ENCODE data around the gene STX3.

STX3 gene

DNA sequence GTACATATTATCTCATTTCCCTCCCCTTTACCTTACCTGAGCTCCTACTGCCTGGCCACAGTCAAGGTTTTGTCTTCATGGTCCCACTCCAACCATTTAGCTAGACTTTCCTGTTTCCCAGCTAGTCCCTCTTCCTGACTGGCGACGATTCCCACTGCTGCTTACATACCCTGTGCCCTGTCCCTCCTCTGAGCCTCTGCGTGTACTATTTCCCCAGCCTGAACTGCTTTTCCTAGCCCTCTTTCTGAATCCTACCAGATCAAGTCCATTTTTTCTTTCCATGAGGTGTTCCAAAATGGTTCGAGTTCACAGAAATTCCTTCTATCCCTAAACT is 32.0 kb downstream of the STX3 start:
- Histone ChIP-seq H3K4me3 (ENCODE audit: low read length) (no peak overlapping the region), H3K27ac (ENCODE audit: low read length) (no peak overlapping the region), H3K27me3 (ENCODE audit: control insufficient read depth, insufficient read depth, low read length) (no peaks in the 10 kb centered on the region), H3K4me1 (ENCODE audit: control insufficient read depth, insufficient read depth, low read length) (no peaks in the 10 kb centered on the region), H3K9me3 (ENCODE audit: control insufficient read depth, insufficient read depth, low read length) (no peaks in the 10 kb centered on the region), H3K36me3 (ENCODE audit: control insufficient read depth, insufficient read depth, low read length) (peaks cover 8% of the 10 kb centered on the region)
- DNase-seq (ENCODE audit: low read depth, low spot score), result no peak
- WGBS (ENCODE audit: insufficient coverage, insufficient read length), result no CpG with 5 or more reads among the region's 4 CpGs

DNA sequence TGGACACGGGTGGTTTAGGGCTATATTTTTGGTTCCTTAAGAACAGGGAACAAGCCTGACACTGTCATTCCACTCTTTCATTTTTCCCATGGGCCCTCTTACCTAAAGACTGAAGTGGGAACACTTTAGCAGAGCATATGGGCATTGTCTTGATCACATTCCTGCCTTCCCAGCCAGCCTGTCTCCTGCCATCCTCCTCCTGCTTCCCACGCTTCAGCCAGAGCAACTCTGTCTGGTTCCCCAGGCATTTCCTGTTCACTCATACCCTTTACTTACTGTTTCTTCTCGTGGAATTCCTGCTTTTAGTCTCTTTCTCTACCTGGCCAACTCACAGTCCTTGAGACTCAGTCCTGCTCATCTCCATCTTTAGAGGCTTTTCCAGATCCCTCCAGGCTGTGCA is 32.6 kb downstream of the STX3 start:
- no peaks in the 10 kb centered on the region for H3K9me3 ChIP-seq (ENCODE audit: control insufficient read depth, insufficient read depth, low read length)
- H3K27me3 ChIP-seq (ENCODE audit: control insufficient read depth, insufficient read depth, low read length), result no peaks in the 10 kb centered on the region
- H3K4me1 ChIP-seq (ENCODE audit: control insufficient read depth, insufficient read depth, low read length), result no peaks in the 10 kb centered on the region
- no peak overlapping the region for H3K4me3 ChIP-seq (ENCODE audit: low read length)
- no peak overlapping the region for H3K27ac ChIP-seq (ENCODE audit: low read length)
- H3K36me3 ChIP-seq (ENCODE audit: control insufficient read depth, insufficient read depth, low read length), result peaks cover 12% of the 10 kb centered on the region
- WGBS (ENCODE audit: insufficient coverage, insufficient read length), result no CpG with 5 or more reads among the region's 3 CpGs
- no peak for DNase-seq (ENCODE audit: low read depth, low spot score)

DNA sequence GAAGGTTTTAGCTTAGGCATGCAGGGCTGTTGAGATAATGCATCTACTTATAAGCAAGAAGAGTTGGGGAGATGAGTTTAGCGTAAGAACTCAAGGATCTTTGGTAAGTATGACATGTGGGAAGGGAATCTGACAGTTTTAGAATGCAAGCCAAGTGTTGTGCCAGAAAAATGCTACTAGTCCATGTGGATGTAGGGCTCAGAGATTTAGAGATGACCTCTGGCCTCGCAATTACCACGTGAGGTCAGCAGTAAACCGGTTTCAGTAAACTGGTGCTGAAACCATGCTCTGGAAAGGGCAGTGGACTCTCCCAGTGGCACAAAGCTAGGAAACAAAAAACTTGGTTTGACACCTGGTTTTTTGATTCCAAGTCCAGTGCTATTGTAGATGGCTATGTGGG is 36.5 kb downstream of the STX3 start:
- Histone ChIP-seq H3K4me1 (ENCODE audit: control insufficient read depth, insufficient read depth, low read length) (no peaks in the 10 kb centered on the region), H3K36me3 (ENCODE audit: control insufficient read depth, insufficient read depth, low read length) (peaks cover 24% of the 10 kb centered on the region), H3K9me3 (ENCODE audit: control insufficient read depth, insufficient read depth, low read length) (no peaks in the 10 kb centered on the region), H3K27ac (ENCODE audit: low read length) (no peak overlapping the region), H3K27me3 (ENCODE audit: control insufficient read depth, insufficient read depth, low read length) (no peaks in the 10 kb centered on the region), H3K4me3 (ENCODE audit: low read length) (no peak overlapping the region)
- DNase-seq (ENCODE audit: low read depth, low spot score), result no peak
- no CpG with 5 or more reads among the region's 4 CpGs for WGBS (ENCODE audit: insufficient coverage, insufficient read length)

DNA sequence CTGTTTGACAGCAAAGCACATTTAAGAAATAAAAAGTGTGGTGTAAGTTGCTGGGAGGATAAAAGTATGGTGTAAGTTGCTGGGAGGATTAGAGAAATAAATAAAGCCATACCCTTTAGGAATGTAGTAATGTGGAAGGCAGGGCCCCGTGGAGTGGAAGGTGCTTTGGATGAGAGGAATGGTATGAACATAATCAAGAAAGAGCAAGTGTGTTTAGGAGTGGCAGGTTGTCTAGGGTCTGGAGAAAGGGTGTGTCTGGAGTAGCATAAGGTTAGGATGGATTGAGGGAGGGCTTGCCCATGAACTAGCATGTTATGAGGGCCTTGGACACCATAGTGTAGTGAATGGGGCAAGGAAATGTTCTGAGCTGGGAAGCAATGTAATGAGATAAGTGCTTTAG is 37.3 kb downstream of the STX3 start:
- Histone ChIP-seq H3K4me3 (ENCODE audit: low read length) (no peak overlapping the region), H3K27ac (ENCODE audit: low read length) (no peak overlapping the region), H3K4me1 (ENCODE audit: control insufficient read depth, insufficient read depth, low read length) (no peaks in the 10 kb centered on the region), H3K27me3 (ENCODE audit: control insufficient read depth, insufficient read depth, low read length) (no peaks in the 10 kb centered on the region), H3K36me3 (ENCODE audit: control insufficient read depth, insufficient read depth, low read length) (peaks cover 24% of the 10 kb centered on the region), H3K9me3 (ENCODE audit: control insufficient read depth, insufficient read depth, low read length) (no peaks in the 10 kb centered on the region)
- no peak for DNase-seq (ENCODE audit: low read depth, low spot score)
- WGBS (ENCODE audit: insufficient coverage, insufficient read length), result no CpG with 5 or more reads among the region's 1 CpG

DNA sequence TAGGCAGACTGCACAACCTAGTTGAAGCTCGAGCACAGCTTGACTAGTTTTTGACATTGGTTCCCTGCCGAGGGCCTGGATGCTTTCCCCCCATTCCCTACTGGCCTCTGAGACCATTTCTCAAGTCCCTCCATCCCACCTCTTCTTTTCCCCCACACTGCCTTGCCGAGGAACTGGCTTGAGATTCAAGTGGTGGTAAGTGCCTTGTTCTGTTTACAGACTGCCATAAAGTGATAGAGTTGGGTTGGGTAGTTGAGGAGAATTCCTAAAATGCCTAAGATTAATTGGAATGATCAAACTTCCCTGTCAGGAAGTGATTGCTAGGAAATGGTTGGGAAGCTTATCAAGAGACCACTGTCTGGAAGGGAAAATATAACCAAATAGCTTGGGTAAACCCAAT is 39.2 kb downstream of the STX3 start:
- Histone ChIP-seq H3K36me3 (ENCODE audit: control insufficient read depth, insufficient read depth, low read length) (peaks cover 24% of the 10 kb centered on the region), H3K4me1 (ENCODE audit: control insufficient read depth, insufficient read depth, low read length) (no peaks in the 10 kb centered on the region), H3K27me3 (ENCODE audit: control insufficient read depth, insufficient read depth, low read length) (no peaks in the 10 kb centered on the region), H3K9me3 (ENCODE audit: control insufficient read depth, insufficient read depth, low read length) (no peaks in the 10 kb centered on the region), H3K27ac (ENCODE audit: low read length) (no peak overlapping the region), H3K4me3 (ENCODE audit: low read length) (no peak overlapping the region)
- DNase-seq (ENCODE audit: low read depth, low spot score), result no peak
- WGBS (ENCODE audit: insufficient coverage, insufficient read length), result no CpG with 5 or more reads among the region's 3 CpGs

DNA sequence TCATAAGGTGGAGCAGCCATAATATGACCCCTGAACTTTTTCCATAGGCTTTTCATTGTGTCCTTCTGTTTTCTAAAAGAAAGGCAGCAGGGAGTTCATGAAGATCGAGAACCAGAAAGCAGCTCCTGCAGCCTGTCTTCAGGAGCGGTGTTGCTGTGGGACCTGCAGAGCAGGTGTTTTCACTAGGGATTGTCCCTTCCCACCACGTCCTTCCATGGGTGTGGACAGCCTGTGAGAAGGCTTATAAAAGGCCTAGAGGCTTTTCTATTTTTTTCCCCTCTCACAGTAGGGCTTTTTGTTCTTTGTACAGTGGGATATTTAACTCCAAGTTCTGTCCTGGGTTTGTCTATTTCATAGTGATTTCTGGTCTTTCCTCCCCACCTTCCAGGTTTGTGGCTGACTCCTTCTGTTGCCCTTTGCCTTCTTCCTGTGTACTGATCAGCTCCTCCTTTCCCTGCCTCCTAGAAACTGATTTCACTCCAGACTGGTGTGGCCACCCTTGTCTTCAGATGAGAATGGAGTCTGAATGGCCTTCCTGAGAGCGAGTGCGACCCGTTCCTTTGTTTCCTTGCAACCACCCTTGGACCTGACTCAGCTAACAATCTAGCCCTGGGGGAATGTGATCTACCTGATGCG is 45.3 kb downstream of the STX3 start:
- Histone ChIP-seq H3K27ac (ENCODE audit: low read length) (no peak overlapping the region), H3K4me1 (ENCODE audit: control insufficient read depth, insufficient read depth, low read length) (no peaks in the 10 kb centered on the region), H3K36me3 (ENCODE audit: control insufficient read depth, insufficient read depth, low read length) (peaks cover 9% of the 10 kb centered on the region; the same call in 1 of the 2 replicates), H3K4me3 (ENCODE audit: low read length) (no peak overlapping the region), H3K9me3 (ENCODE audit: control insufficient read depth, insufficient read depth, low read length) (no peaks in the 10 kb centered on the region), H3K27me3 (ENCODE audit: control insufficient read depth, insufficient read depth, low read length) (no peaks in the 10 kb centered on the region)
- no peak for DNase-seq (ENCODE audit: low read depth, low spot score)
- WGBS (ENCODE audit: insufficient coverage, insufficient read length), result no CpG with 5 or more reads among the region's 7 CpGs

DNA sequence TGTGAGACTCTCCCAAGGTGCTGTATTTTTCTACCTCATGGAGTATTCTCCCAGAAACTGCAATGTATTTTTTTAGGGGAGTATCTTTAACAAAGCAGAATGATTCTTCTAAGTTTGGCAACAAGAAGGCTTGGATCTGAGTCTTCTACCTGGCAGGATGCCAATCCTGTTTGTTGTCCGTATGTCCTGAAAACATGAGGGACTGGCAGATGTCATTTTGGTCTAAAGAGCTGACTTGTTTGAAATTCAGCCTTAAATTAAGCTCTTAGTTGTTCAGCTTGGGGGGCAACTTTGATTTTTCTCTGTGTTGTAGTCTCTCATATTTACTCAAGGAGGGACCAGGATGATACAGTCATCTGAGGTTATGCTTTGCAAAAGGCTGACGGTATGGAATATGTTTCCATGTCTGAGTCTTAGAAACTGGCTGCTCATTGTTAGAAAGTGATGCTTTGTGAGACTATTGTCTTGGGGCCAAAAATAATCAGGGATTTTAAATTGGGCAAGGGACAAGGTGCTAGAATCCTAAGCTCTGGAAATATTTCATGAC is 46.1 kb downstream of the STX3 start:
- no peaks in the 10 kb centered on the region for H3K9me3 ChIP-seq (ENCODE audit: control insufficient read depth, insufficient read depth, low read length)
- H3K36me3 ChIP-seq (ENCODE audit: control insufficient read depth, insufficient read depth, low read length), result peaks cover 7% of the 10 kb centered on the region; the same call in 1 of the 2 replicates
- H3K4me3 ChIP-seq (ENCODE audit: low read length), result no peak overlapping the region
- H3K27me3 ChIP-seq (ENCODE audit: control insufficient read depth, insufficient read depth, low read length), result no peaks in the 10 kb centered on the region
- no peaks in the 10 kb centered on the region for H3K4me1 ChIP-seq (ENCODE audit: control insufficient read depth, insufficient read depth, low read length)
- no peak for DNase-seq (ENCODE audit: low read depth, low spot score)
- H3K27ac ChIP-seq (ENCODE audit: low read length), result no peak overlapping the region
- WGBS (ENCODE audit: insufficient coverage, insufficient read length), result no CpG with 5 or more reads among the region's 2 CpGs

DNA sequence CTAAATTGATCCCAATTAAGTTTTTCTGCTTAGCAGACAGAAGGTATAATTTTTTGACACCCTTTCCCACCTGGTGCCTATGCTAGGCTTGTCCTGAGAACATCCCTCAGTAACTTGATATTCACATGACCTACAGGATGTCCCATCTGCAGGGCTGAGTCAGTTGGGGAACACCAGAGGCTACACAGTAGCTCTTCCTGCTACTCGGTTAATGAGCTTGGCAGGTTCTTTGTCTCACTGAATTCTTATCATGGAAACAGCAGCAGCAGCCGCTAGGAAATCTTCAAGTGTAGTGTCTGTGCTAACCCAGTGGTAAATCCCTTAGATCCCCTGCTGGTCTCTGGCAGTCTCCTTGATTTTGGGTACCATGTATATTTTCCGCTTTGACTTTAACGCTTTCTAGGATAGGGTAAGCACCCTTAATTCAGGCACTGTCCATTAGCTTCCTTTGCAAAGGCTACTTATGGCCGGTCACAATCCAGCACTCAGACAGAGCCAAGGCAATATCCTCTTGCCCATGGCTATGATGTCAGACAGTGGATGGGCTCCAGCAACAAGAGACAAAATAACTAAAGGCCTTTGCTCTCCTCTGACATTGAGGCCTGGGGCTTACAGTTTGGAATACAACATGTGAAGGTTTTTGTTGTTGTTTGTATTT is 46.9 kb downstream of the STX3 start:
- no CpG with 5 or more reads among the region's 5 CpGs for WGBS (ENCODE audit: insufficient coverage, insufficient read length)
- no peak overlapping the region for H3K4me3 ChIP-seq (ENCODE audit: low read length)
- H3K27me3 ChIP-seq (ENCODE audit: control insufficient read depth, insufficient read depth, low read length), result no peaks in the 10 kb centered on the region
- no peaks in the 10 kb centered on the region for H3K9me3 ChIP-seq (ENCODE audit: control insufficient read depth, insufficient read depth, low read length)
- H3K27ac ChIP-seq (ENCODE audit: low read length), result no peak overlapping the region
- no peak for DNase-seq (ENCODE audit: low read depth, low spot score)
- H3K36me3 ChIP-seq (ENCODE audit: control insufficient read depth, insufficient read depth, low read length), result peaks cover 16% of the 10 kb centered on the region; the same call in 1 of the 2 replicates
- no peaks in the 10 kb centered on the region for H3K4me1 ChIP-seq (ENCODE audit: control insufficient read depth, insufficient read depth, low read length)

DNA sequence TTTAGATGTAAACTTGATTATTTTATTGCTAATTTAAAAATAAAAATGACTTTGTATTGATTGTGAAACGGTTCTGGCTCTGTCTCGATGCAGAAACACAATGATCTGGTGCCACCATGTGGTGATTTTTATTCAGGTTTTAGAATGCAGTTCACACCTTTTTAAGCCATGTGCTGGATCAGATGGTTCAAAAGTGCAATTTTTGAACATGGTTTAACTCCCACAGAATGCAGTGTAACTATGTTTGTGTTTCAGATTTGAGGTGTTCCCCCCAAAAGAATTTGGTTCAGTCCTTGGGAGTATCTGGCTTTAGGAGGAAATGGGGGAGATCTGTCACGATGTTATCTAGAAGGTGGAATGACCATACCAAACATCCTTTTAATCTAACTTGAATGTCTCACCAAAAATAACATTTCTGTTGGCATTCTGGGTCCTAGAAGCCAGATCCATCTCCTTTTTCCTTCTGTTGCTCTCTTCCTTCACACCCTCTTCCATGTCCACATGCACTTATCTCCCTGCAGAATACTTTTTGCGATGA is 47.5 kb downstream of the STX3 start:
- Histone ChIP-seq H3K9me3 (ENCODE audit: control insufficient read depth, insufficient read depth, low read length) (no peaks in the 10 kb centered on the region), H3K27me3 (ENCODE audit: control insufficient read depth, insufficient read depth, low read length) (no peaks in the 10 kb centered on the region), H3K27ac (ENCODE audit: low read length) (no peak overlapping the region), H3K4me1 (ENCODE audit: control insufficient read depth, insufficient read depth, low read length) (no peaks in the 10 kb centered on the region), H3K36me3 (ENCODE audit: control insufficient read depth, insufficient read depth, low read length) (peaks cover 16% of the 10 kb centered on the region; the same call in 1 of the 2 replicates), H3K4me3 (ENCODE audit: low read length) (no peak overlapping the region)
- no peak for DNase-seq (ENCODE audit: low read depth, low spot score)
- WGBS (ENCODE audit: insufficient coverage, insufficient read length), result no CpG with 5 or more reads among the region's 4 CpGs

DNA sequence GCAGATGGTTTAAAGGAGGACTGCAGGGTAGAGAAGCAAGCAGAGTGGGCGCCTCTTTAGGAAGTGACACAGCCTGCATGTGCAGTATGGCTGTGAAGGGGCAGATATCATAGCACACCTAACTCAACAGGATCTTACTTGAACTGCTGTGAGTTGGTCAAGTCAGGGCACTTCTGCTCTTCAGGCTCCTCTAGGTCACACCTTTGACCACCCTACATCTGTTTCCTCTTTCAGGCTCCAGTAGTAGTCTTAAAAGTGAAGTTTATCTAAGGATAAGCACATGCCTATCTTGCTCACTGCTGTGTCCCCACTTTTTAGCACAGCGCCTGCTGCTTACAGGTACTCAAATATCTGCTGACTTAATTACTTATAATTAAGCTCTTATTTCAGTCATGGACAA is 48.9 kb downstream of the STX3 start:
- no peak overlapping the region for H3K27ac ChIP-seq (ENCODE audit: low read length)
- WGBS (ENCODE audit: insufficient coverage, insufficient read length), result no CpG with 5 or more reads among the region's 2 CpGs

More for the DNA sequence above, 48.9 kb downstream of the STX3 start:
- Histone ChIP-seq H3K4me1 (ENCODE audit: control insufficient read depth, insufficient read depth, low read length) (no peaks in the 10 kb centered on the region), H3K4me3 (ENCODE audit: low read length) (no peak overlapping the region), H3K36me3 (ENCODE audit: control insufficient read depth, insufficient read depth, low read length) (peaks cover 16% of the 10 kb centered on the region; the same call in 1 of the 2 replicates), H3K27me3 (ENCODE audit: control insufficient read depth, insufficient read depth, low read length) (no peaks in the 10 kb centered on the region), H3K9me3 (ENCODE audit: control insufficient read depth, insufficient read depth, low read length) (no peaks in the 10 kb centered on the region)
- DNase-seq (ENCODE audit: low read depth, low spot score), result no peak

Data from iPS DF 6.9 (cell line).